Panc1 (cell line): ENCODE data around the gene SHISAL1. TPM values are rescaled to one million over a fixed set of nuclear protein-coding genes. Genes with fewer than 3 reads are reported as not detected.
A peak's percentile ranks its signal among the peaks of the same experiment; 100 is the strongest.

Source experiments
- ATAC-seq: fragments of 200-7000 bp; cut with Tn5 transposase; 2 replicates; pipeline ENCODE4 v1.9.1; 2020; ENCODE audit warnings: mild to moderate bottlenecking, moderate library complexity
- BruUV-seq: library from RNA; stranded (reverse); fragments of 400-500 nt; replicated peaks from 2 replicates; lab custom pipeline; 2021; lab: Mats Ljungman, UMichigan
- CTCF ChIA-PET: fragments of 300-600 bp; sonication (Branson Sonifier 250); formaldehyde crosslinking; loops from one replicate; lab custom pipeline; 2022; ENCODE audit warnings: antibody characterized with exemption; lab: Charles Lee
- POLR2A ChIA-PET: fragments of 300-600 bp; sonication (Branson Sonifier 250); formaldehyde crosslinking; loops from one replicate; lab custom pipeline; 2022; ENCODE audit warnings: antibody characterized with exemption; lab: Charles Lee
- DNase-seq: peaks from one replicate; pipeline ENCODE4 v3.0.0-alpha.2; 2010; ENCODE audit warnings: low read depth, low spot score
- H3K27ac ChIP-seq: 2 replicates; pipeline ENCODE4 v1.5.1; 2011; ENCODE audit warnings: mild to moderate bottlenecking, low read length, inconsistent platforms
- H3K27me3 ChIP-seq: fragments of 200-500 bp; sonication (Bioruptor generic); 2 replicates; pipeline ENCODE4 v1.6.0; 2014; ENCODE audit warnings: low read length, inconsistent platforms; ENCODE audit not compliant: control insufficient read depth, insufficient read depth
- H3K36me3 ChIP-seq: fragments of 200-500 bp; sonication (Bioruptor generic); 2 replicates; pipeline ENCODE4 v1.5.1; 2014; ENCODE audit warnings: inconsistent platforms, mild to moderate bottlenecking, low read length, moderate library complexity; ENCODE audit not compliant: control insufficient read depth, insufficient read depth
- H3K4me1 ChIP-seq: 2 replicates; pipeline ENCODE4 v1.5.1; 2011; ENCODE audit warnings: inconsistent platforms, mild to moderate bottlenecking, low read length, moderate library complexity; ENCODE audit not compliant: control insufficient read depth, insufficient read depth
- H3K4me3 ChIP-seq, 2 experiments: 2 replicates each; pipeline ENCODE4 v1.5.1; 2011 to 2012; ENCODE audit warnings: low read depth in 2 of 2, low read length in 2 of 2, mild to moderate bottlenecking in 2 of 2, inconsistent platforms in 1 of 2, moderate library complexity in 1 of 2
- H3K9me3 ChIP-seq: fragments of 200-500 bp; sonication (Bioruptor generic); 2 replicates; pipeline ENCODE4 v1.5.1; 2014; ENCODE audit warnings: low read depth, mild to moderate bottlenecking, inconsistent platforms, low read length, moderate library complexity; ENCODE audit not compliant: control insufficient read depth, insufficient read depth
- CTCF ChIP-seq: fragments of 450-650 bp; IDR thresholded peaks from 2 replicates; pipeline ENCODE4 v1.5.1; 2017; ENCODE audit warnings: mild to moderate bottlenecking
- POLR2AphosphoS5 ChIP-seq: IDR thresholded peaks from 2 replicates; pipeline ENCODE4 v1.6.1; 2012; ENCODE audit warnings: mild to moderate bottlenecking, low read depth, low read length, moderate library complexity
- REST ChIP-seq, 2 experiments: IDR thresholded peaks; 2 replicates each; pipeline ENCODE4 v1.6.1; 2011 to 2012; ENCODE audit warnings: low read depth in 2 of 2, control low read depth in 1 of 2, low read length in 1 of 2, mild to moderate bottlenecking in 1 of 2, moderate library complexity in 1 of 2; ENCODE audit not compliant: insufficient read depth in 1 of 2
- SIN3A ChIP-seq: IDR thresholded peaks from 2 replicates; pipeline ENCODE4 v1.6.1; 2012; ENCODE audit warnings: low read depth, mild to moderate bottlenecking, low read length, moderate library complexity, borderline replicate concordance; ENCODE audit not compliant: insufficient read depth
- TCF7L2 ChIP-seq: IDR thresholded peaks from 2 replicates; pipeline ENCODE4 v1.6.1; 2011; ENCODE audit warnings: mild to moderate bottlenecking, low read depth, low read length, inconsistent platforms
- in situ Hi-C: cut with HindIII; loops from 2 replicates; pipeline ENCODE4 v1.10.0; 2016; ENCODE audit warnings: low sequenced_read_pairs, low pct_unique_long_range_greater_than_20kb
- intact Hi-C: fragments of 100-400 bp; cut with micrococcal nuclease; formaldehyde crosslinking; loops from one replicate; pipeline ENCODE4 v1.10.0; 2022; ENCODE audit not compliant: unreplicated experiment
- total RNA-seq: library from RNA; stranded (reverse); gene quantifications from one replicate; pipeline ENCODE4 v1.2.1, GENCODE V29; 2021; ENCODE audit not compliant: unreplicated experiment

Gene SHISAL1
- total RNA-seq, 1 experiment from 2014 or later = 1.2 TPM

GRCh38 chr22:44311104-44311854 lies 1.5 kb downstream of the SHISAL1 start:
- ATAC-seq = no peak
- no peaks in the 10 kb centered on the region for H3K4me1 ChIP-seq
- H3K4me3 ChIP-seq = no peak overlapping the region
- TF ChIP-seq REST (IDR thresholded peaks at IDR 0.05; ENCODE audit: insufficient read depth in 1 of 2, low read depth in 2 of 2, low read length in 1 of 2) (no peak; a peak in 1 of 4 replicates), CTCF (no peak), TCF7L2 (no peak), SIN3A (no peak), POLR2AphosphoS5 (no peak)
- H3K9me3 ChIP-seq = no peaks in the 10 kb centered on the region
- no TSS peak for BruUV-seq
- POLR2A ChIA-PET = interaction anchor here (0.6 kb wide), 1 partner anchor 1847 kb away, joined by 4 read pairs; no protein-coding TSS in a partner anchor
- DNase-seq = no peak
- H3K36me3 ChIP-seq = no peaks in the 10 kb centered on the region
- H3K27ac ChIP-seq = no peak overlapping the region
- CTCF ChIA-PET = no interaction called here
- intact Hi-C loops = no loop called here
- in situ Hi-C loops = no loop called here
- no peaks in the 10 kb centered on the region for H3K27me3 ChIP-seq

- intact Hi-C loops = no loop called here
- Histone ChIP-seq H3K4me1 (no peaks in the 10 kb centered on the region), H3K27me3 (no peaks in the 10 kb centered on the region), H3K4me3 (no peak overlapping the region), H3K9me3 (no peaks in the 10 kb centered on the region), H3K27ac (no peak overlapping the region), H3K36me3 (no peaks in the 10 kb centered on the region)
- DNase-seq = no peak
- ChIA-PET CTCF (no interaction called here), POLR2A (no interaction called here)
- in situ Hi-C loops = no loop called here
- ATAC-seq = 0 out of 2 replicates have a peak, but pooled peaks have one; percentile 4
- TF ChIP-seq SIN3A (no peak), TCF7L2 (no peak), POLR2AphosphoS5 (no peak)
- no TSS peak for BruUV-seq
Observed at GRCh38 chr22:44309647-44310046, 3.1 kb downstream of the SHISAL1 start.

- CTCF ChIA-PET = no interaction called here
- Histone ChIP-seq H3K27me3 (no peaks in the 10 kb centered on the region), H3K36me3 (no peaks in the 10 kb centered on the region), H3K27ac (no peak overlapping the region), H3K4me1 (no peaks in the 10 kb centered on the region), H3K4me3 (no peak overlapping the region), H3K9me3 (no peaks in the 10 kb centered on the region)
- no TSS peak for BruUV-seq
- in situ Hi-C loops = no loop called here
- peak; percentile 82 for ATAC-seq
- peak; percentile 22 for DNase-seq
- no peak for TF ChIP-seq TCF7L2
- TF ChIP-seq REST (IDR thresholded peaks at IDR 0.05; ENCODE audit: insufficient read depth in 1 of 2, low read depth in 2 of 2, low read length in 1 of 2) = no peak
- TF ChIP-seq SIN3A = no peak
- TF ChIP-seq POLR2AphosphoS5 = no peak
- TF ChIP-seq CTCF = no peak
- POLR2A ChIA-PET = no interaction called here
- intact Hi-C loops = no loop called here
Observed at GRCh38 chr22:44309137-44309536, 3.6 kb downstream of the SHISAL1 start.
